NCI-H128 (cell line): ENCODE results near the gene MIEN1.
A peak's percentile ranks its signal among the peaks of the same experiment; 100 is the strongest.
"Not testable (repeated sequence)": the region's sequence is repeated elsewhere in the genome, so short reads cannot be mapped to it uniquely, and the experiment has no call there.

Experiments
- DNase-seq: peaks from one replicate; lab custom pipeline; 2025; ENCODE audit not compliant: unreplicated experiment; lab: John Stamatoyannopoulos, UW

Gene MIEN1

GRCh38 chr17:39730095-39730921, at the start of gene MIEN1:
Gene MIEN1, minus strand, starts transcription at chr17:39730532. Its CDS starts 37 bp downstream, at chr17:39730495.
- peak; percentile 57 for DNase-seq

DNA sequence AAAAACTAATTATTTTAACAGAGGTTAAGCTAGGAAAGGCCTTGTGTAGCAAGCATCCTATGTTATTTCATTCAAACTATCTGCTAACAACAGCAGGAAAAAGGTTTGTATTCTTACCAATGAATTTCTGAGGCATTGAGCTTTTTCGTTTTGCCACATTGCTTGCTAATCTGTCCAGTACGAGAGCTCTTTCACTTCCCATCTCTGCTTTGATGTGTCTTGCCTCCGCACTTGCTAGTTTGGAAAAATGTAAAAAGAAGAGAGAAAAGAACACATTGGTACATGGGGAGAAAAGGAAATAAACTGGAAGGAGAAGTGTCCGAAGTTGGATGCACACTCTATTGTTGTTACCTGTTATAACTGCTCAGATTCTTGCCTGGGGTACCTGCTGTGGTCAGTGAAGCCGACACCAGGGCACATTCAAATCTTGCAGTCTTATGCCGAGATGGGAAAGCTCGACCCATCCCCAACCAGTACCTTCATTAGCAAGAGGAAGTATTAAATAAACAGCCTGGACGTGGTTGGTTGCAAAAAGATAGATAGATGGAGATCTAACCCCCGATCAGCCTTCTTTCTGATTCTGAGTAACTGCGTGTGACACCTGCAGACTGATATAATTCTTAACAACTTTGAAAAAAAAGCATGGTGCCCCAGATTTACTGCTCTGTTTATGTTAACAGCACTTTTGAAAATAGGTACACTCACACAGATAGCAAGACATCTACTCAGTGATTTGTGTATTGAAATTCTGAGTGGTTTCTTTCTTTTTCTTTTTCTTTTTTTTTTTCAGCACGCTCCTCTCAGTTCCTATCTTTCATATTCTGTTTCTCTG, 47.4 kb upstream of the MIEN1 start:
- DNase-seq, result no peak

DNA sequence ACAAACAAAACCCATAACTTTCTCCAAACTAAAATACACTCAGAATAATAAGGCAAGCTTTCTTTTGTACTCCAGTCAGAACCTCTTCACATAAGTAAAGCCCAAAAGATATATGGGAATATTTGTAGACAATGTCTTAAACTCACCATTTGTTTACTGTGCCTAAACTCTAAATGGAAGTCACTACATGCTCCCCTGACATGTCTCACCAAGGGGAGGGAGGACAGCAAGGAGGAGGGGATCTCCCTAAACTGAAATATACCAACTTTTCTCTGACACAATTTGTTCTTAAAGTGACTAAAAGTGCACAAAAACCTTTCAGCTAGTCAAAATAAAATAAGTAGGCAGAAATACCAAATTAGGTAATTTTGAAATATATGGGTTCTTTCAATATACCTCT, 45.9 kb upstream of the MIEN1 start:
- DNase-seq, result no peak

DNA sequence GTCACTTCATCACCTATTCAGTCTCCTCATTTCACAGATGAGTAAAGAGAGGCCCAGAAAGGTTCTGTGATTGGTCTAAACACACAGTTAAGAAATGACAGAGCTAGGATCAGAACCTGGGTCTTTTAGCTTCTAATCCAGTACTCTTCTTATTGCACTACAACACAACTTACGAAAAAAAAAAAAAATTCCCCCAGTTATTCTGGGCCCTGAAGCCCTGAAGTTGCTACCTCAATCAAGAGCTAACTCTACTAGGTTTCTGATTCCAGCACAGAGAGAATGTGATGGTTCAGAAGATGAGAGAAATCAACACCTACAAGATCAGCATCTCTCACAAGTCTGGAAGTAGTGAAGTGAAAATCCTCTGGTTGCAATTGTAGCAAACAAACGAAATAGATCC, 44.7 kb upstream of the MIEN1 start:
- no peak for DNase-seq

- DNase-seq, result no peak
These were observed 43.7 kb upstream of the MIEN1 start for GRCh38 chr17:39774047-39774446.

GRCh38 chr17:39772987-39773934, 42.9 kb upstream of the MIEN1 start:
- DNase-seq, result no peak

DNA sequence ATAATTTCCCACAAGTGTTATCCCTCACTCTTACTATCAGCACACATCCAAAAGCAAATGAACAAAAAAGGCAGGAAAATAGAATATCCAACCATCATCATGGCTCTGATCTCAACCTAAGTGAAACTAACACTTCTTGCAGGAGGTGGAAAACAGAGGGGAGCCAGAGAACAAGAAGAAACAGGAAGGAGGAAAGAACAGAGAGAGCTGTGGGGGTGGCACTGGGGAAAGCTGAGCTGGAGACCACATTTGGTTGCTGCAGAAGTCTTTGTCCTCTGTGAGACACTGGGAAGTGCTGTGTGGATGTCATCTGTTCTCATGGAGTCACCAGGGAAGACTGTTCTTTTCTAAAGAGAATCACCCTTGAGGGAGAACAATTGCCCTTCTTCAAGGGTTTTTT, 42.1 kb upstream of the MIEN1 start:
- DNase-seq, result no peak

- DNase-seq, result peak; percentile 10
These were observed 39.7 kb upstream of the MIEN1 start for GRCh38 chr17:39769974-39770587.

DNA sequence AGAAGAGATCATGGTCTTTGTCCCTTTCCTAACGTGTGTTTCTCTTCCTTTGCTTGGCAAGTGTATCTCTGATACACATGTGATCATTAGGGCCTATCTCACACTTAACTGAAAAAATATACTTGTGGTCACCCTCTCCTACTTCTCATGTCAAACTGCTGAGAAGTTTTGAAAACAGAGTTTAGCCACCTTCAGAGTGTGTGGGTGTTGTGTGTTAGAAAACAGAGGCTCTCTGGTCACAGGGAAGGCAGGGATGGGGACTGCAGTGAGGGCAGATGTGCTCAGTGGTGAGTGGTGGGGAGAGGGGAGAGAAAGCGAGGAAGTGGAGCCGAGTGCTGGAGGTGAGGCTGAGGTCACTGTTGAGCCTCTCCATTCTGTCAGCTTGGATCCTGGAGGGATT, 36.8 kb upstream of the MIEN1 start:
- DNase-seq, result no peak

GRCh38 chr17:39765766-39766165, 35.4 kb upstream of the MIEN1 start:
- no peak for DNase-seq

GRCh38 chr17:39765175-39765574, 34.8 kb upstream of the MIEN1 start:
- DNase-seq, result no peak

GRCh38 chr17:39764171-39764570, 33.8 kb upstream of the MIEN1 start:
- DNase-seq, result not testable (repeated sequence)

- DNase-seq, result no peak
These were observed 32.9 kb upstream of the MIEN1 start for GRCh38 chr17:39763051-39763820.

DNA sequence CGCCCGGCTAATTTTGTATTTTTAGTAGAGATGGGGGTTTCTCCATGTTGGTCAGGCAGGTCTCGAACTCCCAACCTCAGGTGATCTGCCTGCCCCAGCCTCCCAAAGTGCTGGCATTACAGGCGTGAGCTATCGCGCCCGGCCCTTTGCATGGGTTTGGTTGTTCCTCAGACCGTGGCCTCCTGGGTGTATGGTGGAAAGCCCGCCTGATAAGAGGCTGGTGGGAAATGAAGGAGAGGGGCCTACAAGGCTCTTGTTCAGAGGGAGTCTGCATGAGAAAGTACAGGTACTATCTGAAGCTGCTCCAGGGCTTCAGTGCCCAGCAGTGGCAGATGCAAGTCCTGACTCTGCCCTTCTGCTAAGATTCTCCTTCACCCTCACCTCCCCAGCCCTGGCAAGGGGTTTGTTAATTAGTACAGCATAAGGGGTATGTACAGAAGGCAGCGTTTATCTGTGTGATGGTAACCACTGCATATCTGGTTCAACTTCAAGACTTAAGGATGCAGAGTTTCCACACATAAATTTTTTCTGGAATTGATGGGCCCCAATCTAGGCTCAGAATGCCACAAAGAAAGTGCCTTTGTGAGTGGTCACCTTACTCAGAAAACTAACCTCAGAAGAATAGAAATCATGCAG, 31.6 kb upstream of the MIEN1 start:
- no peak for DNase-seq

- DNase-seq, result no peak
These were observed 28.9 kb upstream of the MIEN1 start for GRCh38 chr17:39759204-39759603.

DNA sequence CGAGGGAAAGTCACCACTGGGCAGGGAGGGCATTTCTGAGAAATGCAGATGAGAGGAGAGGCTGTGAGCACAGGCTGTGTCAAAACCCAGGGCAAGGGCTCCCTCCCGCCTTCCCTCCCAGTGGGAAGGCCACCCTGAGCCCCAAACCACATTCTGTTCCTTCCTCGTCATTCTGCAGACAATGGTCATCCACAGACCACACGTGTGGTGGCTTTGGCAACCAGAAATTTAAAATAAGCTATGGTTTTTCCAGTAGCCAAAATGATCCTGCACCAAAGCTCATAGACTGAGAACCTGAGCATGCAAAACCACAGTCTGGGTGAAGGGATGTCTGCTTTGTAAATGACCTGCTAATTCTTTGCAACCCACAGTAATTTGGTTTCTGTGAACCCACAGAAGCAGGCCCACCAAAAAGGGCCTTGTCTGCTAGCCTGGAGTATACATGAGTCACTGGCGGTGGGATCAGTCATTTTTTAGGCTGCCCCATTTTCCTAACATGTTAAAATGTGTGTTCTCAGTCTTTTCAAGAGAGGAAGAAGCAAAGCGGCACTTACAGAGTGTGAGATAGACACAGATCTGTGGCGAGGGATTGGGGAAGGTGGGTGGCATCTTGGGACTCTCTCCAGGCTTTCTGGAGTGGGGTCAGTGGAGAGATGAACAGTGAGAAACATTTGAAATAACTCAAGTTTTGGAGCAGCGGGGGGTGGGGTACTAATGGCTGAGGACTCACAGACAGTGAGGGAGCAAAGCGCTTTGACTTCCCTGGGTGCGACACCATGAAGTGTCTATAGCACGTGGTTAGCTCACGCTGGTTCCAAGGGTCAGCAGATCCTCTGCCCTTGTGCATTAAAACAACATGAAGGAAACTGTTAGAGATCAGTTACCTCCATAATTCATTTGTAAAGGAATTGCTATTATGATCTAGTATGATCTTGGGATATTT, 27.9 kb upstream of the MIEN1 start:
- no peak for DNase-seq

- DNase-seq, result no peak
These were observed 26.9 kb upstream of the MIEN1 start for GRCh38 chr17:39757176-39757662.
